Mesenchymal stem cell (in vitro differentiated cells and primary cell): ENCODE measurements around the gene BMPR1B.

Experiments
- DNase-seq: peaks from one replicate; pipeline ENCODE4 v3.0.0-alpha.2; 2013
- H2AFZ ChIP-seq: one replicate; pipeline ENCODE4 v1.6.1; 2013; ENCODE audit warnings: low read depth, mild to moderate bottlenecking, control low read depth, inconsistent platforms, low read length, moderate library complexity
- H2AK5ac ChIP-seq: 2 replicates; pipeline ENCODE4 v1.6.1; 2013; ENCODE audit warnings: low read length, moderate library complexity, mild to moderate bottlenecking, inconsistent platforms; ENCODE audit not compliant: severe bottlenecking
- H2BK120ac ChIP-seq: one replicate; pipeline ENCODE4 v1.6.1; 2013; ENCODE audit warnings: low read depth, mild to moderate bottlenecking, inconsistent platforms, low read length, moderate library complexity
- H2BK12ac ChIP-seq, 2 experiments: one replicate each; pipeline ENCODE4 v1.6.1; 2013; ENCODE audit warnings: inconsistent platforms in 2 of 2, low read length in 2 of 2, mild to moderate bottlenecking in 2 of 2, moderate library complexity in 2 of 2, control low read depth in 1 of 2
- H2BK15ac ChIP-seq: one replicate; pipeline ENCODE4 v1.6.1; 2013; ENCODE audit warnings: mild to moderate bottlenecking, low read depth, inconsistent platforms; ENCODE audit not compliant: poor library complexity, severe bottlenecking
- H2BK5ac ChIP-seq: 2 replicates; pipeline ENCODE4 v1.6.1; 2013; ENCODE audit warnings: low read depth, mild to moderate bottlenecking, low read length, control low read depth, inconsistent platforms; ENCODE audit not compliant: poor library complexity, severe bottlenecking
- H3K14ac ChIP-seq, 2 experiments: one replicate each; pipeline ENCODE4 v1.6.1; 2013; ENCODE audit warnings: inconsistent platforms in 2 of 2, low read length in 2 of 2, control low read depth in 1 of 2, mild to moderate bottlenecking in 1 of 2, moderate library complexity in 1 of 2
- H3K18ac ChIP-seq, 2 experiments: one replicate each; pipeline ENCODE4 v1.6.1; 2013; ENCODE audit warnings: inconsistent platforms in 2 of 2, low read length in 2 of 2, control low read depth in 1 of 2, low read depth in 1 of 2, mild to moderate bottlenecking in 1 of 2
- H3K23ac ChIP-seq, 2 experiments: one replicate each; pipeline ENCODE4 v1.6.1; 2013; ENCODE audit warnings: inconsistent platforms in 2 of 2, low read length in 2 of 2, mild to moderate bottlenecking in 2 of 2, moderate library complexity in 2 of 2, control low read depth in 1 of 2
- H3K27ac ChIP-seq: 2 replicates; pipeline ENCODE4 v1.5.1; 2013; ENCODE audit warnings: mild to moderate bottlenecking, moderate library complexity, low read length, control low read depth, inconsistent platforms; ENCODE audit not compliant: poor library complexity, severe bottlenecking
- H3K27me3 ChIP-seq, 2 experiments: 2 replicates each; pipeline versions ENCODE4 v1.6.1 to v1.7.0; 2013; ENCODE audit warnings: low read length in 2 of 2, mild to moderate bottlenecking in 2 of 2, moderate library complexity in 2 of 2, control low read depth in 1 of 2, inconsistent platforms in 1 of 2; ENCODE audit not compliant: control insufficient read depth in 1 of 2, insufficient read depth in 1 of 2
- H3K36me3 ChIP-seq, 2 experiments: 2 replicates each; pipeline versions ENCODE4 v1.6.1 to v1.7.0; 2013; ENCODE audit warnings: low read length in 2 of 2, control low read depth in 1 of 2, inconsistent platforms in 1 of 2, low read depth in 1 of 2, mild to moderate bottlenecking in 1 of 2; ENCODE audit not compliant: insufficient read depth in 2 of 2, control insufficient read depth in 1 of 2
- H3K4ac ChIP-seq, 2 experiments: one replicate each; pipeline ENCODE4 v1.6.1; 2013; ENCODE audit warnings: inconsistent platforms in 2 of 2, low read length in 2 of 2, mild to moderate bottlenecking in 2 of 2, moderate library complexity in 2 of 2, control low read depth in 1 of 2, low read depth in 1 of 2
- H3K4me1 ChIP-seq: 2 replicates; pipeline ENCODE4 v1.6.1; 2013; ENCODE audit warnings: low read depth, low read length, control low read depth; ENCODE audit not compliant: control insufficient read depth, insufficient read depth
- H3K4me2 ChIP-seq: 2 replicates; pipeline ENCODE4 v1.6.1; 2013; ENCODE audit warnings: low read length, mild to moderate bottlenecking, inconsistent platforms; ENCODE audit not compliant: poor library complexity, severe bottlenecking
- H3K4me3 ChIP-seq, 2 experiments: 2 replicates each; pipeline versions ENCODE4 v1.5.1 to v1.7.0; 2013; ENCODE audit warnings: low read length in 2 of 2, mild to moderate bottlenecking in 2 of 2, control low read depth in 1 of 2, low read depth in 1 of 2; ENCODE audit not compliant: insufficient read depth in 1 of 2
- H3K79me1 ChIP-seq: replicated peaks from 2 replicates; pipeline ENCODE4 v1.6.1; 2013; ENCODE audit warnings: mild to moderate bottlenecking, control low read depth, low read length, inconsistent platforms; ENCODE audit not compliant: poor library complexity, severe bottlenecking
- H3K9ac ChIP-seq: 2 replicates; pipeline ENCODE4 v1.7.0; 2013; ENCODE audit warnings: mild to moderate bottlenecking, low read length, moderate library complexity
- H3K9me3 ChIP-seq: 2 replicates; pipeline ENCODE4 v1.7.0; 2013; ENCODE audit warnings: mild to moderate bottlenecking, low read length; ENCODE audit not compliant: control insufficient read depth
- H4K8ac ChIP-seq: one replicate; pipeline ENCODE4 v1.6.1; 2013; ENCODE audit warnings: inconsistent platforms, mild to moderate bottlenecking, low read length, moderate library complexity
- H4K91ac ChIP-seq: one replicate; pipeline ENCODE4 v1.6.1; 2013; ENCODE audit warnings: mild to moderate bottlenecking, low read length, inconsistent platforms
- WGBS: methylation state at CpG from one replicate; pipeline ENCODE4 v1.1.7; 2013; ENCODE audit warnings: mixed read lengths; 5-methylcytosine and 5-hydroxymethylcytosine counted together

The BMPR1B gene

GRCh38 chr4:95158045-95158444 is 400.3 kb downstream of the BMPR1B start:
- Histone ChIP-seq H4K91ac (no peak overlapping the region), H2BK12ac (no peak overlapping the region), H3K18ac (no peak overlapping the region), H3K4me2 (no peak overlapping the region), H2BK120ac (no peak overlapping the region), H2AK5ac (no peak overlapping the region), H3K9ac (no peak overlapping the region), H3K27ac (no peak overlapping the region), H3K79me1 (no peaks in the 10 kb centered on the region), H3K4me1 (no peaks in the 10 kb centered on the region), H3K14ac (no peak overlapping the region), H3K9me3 (no peaks in the 10 kb centered on the region), H2BK15ac (no peak overlapping the region), H3K36me3 (peaks cover 0 to 36% of the 10 kb centered on the region in 2 experiments), H2BK5ac (no peak overlapping the region), H3K23ac (no peak overlapping the region), H3K4me3 (no peak overlapping the region), H3K27me3 (no peaks in the 10 kb centered on the region), H3K4ac (no peak overlapping the region), H4K8ac (no peak overlapping the region), H2AFZ (no peak overlapping the region)
- DNase-seq: no peak
- 80% methylated on average over 2 of the region's 2 CpGs for WGBS

GRCh38 chr4:95158626-95159025 is 400.9 kb downstream of the BMPR1B start:
- Histone ChIP-seq H3K9me3 (no peaks in the 10 kb centered on the region), H2BK12ac (no peak overlapping the region), H2AFZ (no peak overlapping the region), H3K18ac (no peak overlapping the region), H3K27me3 (no peaks in the 10 kb centered on the region), H3K79me1 (no peaks in the 10 kb centered on the region), H2AK5ac (no peak overlapping the region), H2BK5ac (no peak overlapping the region), H4K8ac (no peak overlapping the region), H3K4ac (no peak overlapping the region), H3K9ac (no peak overlapping the region), H3K4me1 (no peaks in the 10 kb centered on the region), H3K27ac (no peak overlapping the region), H3K4me2 (no peak overlapping the region), H3K4me3 (no peak overlapping the region), H4K91ac (no peak overlapping the region), H2BK15ac (no peak overlapping the region), H2BK120ac (no peak overlapping the region), H3K14ac (no peak overlapping the region), H3K36me3 (peaks cover 0 to 38% of the 10 kb centered on the region in 2 experiments), H3K23ac (no peak overlapping the region)
- WGBS: 90% methylated on average over 2 of the region's 2 CpGs
- DNase-seq: no peak

- H3K4ac ChIP-seq: no peak overlapping the region
- peaks cover 0 to 32% of the 10 kb centered on the region in 2 experiments for H3K36me3 ChIP-seq
- no peak overlapping the region for H4K8ac ChIP-seq
- H2BK120ac ChIP-seq: no peak overlapping the region
- H3K23ac ChIP-seq: no peak overlapping the region
- no peaks in the 10 kb centered on the region for H3K4me1 ChIP-seq
- H2BK12ac ChIP-seq: no peak overlapping the region
- no peak overlapping the region for H3K4me3 ChIP-seq
- DNase-seq: no peak
- H3K14ac ChIP-seq: no peak overlapping the region
- H2BK5ac ChIP-seq: no peak overlapping the region
- no peak overlapping the region for H3K9ac ChIP-seq
- no peak overlapping the region for H2BK15ac ChIP-seq
- H3K4me2 ChIP-seq: no peak overlapping the region
- no peak overlapping the region for H4K91ac ChIP-seq
- H3K79me1 ChIP-seq: no peaks in the 10 kb centered on the region
- H3K18ac ChIP-seq: no peak overlapping the region
- no peaks in the 10 kb centered on the region for H3K9me3 ChIP-seq
- WGBS: 80% methylated on average over 4 of the region's 4 CpGs
- no peak overlapping the region for H2AK5ac ChIP-seq
- H3K27ac ChIP-seq: no peak overlapping the region
- no peak overlapping the region for H2AFZ ChIP-seq
- H3K27me3 ChIP-seq: no peaks in the 10 kb centered on the region
These were observed 401.6 kb downstream of the BMPR1B start for GRCh38 chr4:95159384-95159783.

GRCh38 chr4:95161781-95162469 is 404.2 kb downstream of the BMPR1B start:
- no peaks in the 10 kb centered on the region for H3K9me3 ChIP-seq
- H3K79me1 ChIP-seq: no peaks in the 10 kb centered on the region
- no peak overlapping the region for H3K27ac ChIP-seq
- no peaks in the 10 kb centered on the region for H3K27me3 ChIP-seq
- H3K23ac ChIP-seq: no peak overlapping the region
- no peak overlapping the region for H2BK12ac ChIP-seq
- H4K8ac ChIP-seq: no peak overlapping the region
- no peak overlapping the region for H2BK5ac ChIP-seq
- H3K14ac ChIP-seq: no peak overlapping the region
- no peak overlapping the region for H2AFZ ChIP-seq
- no peak overlapping the region for H2BK15ac ChIP-seq
- H3K36me3 ChIP-seq: peaks cover 0 to 25% of the 10 kb centered on the region in 2 experiments
- no peak overlapping the region for H3K4ac ChIP-seq
- H3K4me3 ChIP-seq: no peak overlapping the region
- WGBS: 70% methylated on average over 11 of the region's 12 CpGs
- no peak overlapping the region for H3K18ac ChIP-seq
- no peak overlapping the region for H3K4me2 ChIP-seq
- H3K4me1 ChIP-seq: no peaks in the 10 kb centered on the region
- no peak overlapping the region for H3K9ac ChIP-seq
- H2BK120ac ChIP-seq: no peak overlapping the region
- no peak for DNase-seq
- peak overlapping the region; percentile 48 for H4K91ac ChIP-seq
- no peak overlapping the region for H2AK5ac ChIP-seq
